ENCODE data around the gene HNRNPM.

DNA sequence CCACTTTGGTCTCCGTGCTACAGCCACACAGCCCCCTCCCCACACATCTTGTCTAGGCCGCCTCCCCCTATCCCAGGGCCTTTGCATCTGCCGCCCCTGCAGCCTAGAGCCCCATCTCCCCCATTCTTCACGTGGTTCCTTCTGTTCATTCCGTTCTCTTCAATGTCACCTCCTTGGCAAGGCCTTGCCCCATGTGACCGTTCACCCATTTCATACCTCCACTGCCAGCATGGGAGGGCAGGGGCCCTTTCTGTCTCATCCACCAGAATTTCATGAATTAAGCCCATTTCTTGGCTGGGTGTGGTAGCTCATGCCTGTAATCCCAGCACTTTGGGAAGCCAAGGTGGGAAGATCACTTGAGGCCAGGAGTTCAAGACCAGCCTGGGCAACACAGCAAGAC is 15.7 kb upstream of the HNRNPM start:
- TF ChIP-seq CTCF (IDR thresholded peaks at IDR 0.05) (no peak), POLR2A (IDR thresholded peaks at IDR 0.05) (no peak)
